GM23338 (cell line): ENCODE results near the gene KCNJ13.

Source experiments
- CREB1 ChIP-seq: fragments of 250-450 bp; sonication (Bioruptor Pico); IDR thresholded peaks from 2 replicates; pipeline ENCODE4 v1.5.0; 2020; ENCODE audit warnings: low read depth, mild to moderate bottlenecking, moderate library complexity
- CTCF ChIP-seq, 2 experiments: fragments of 200-600 bp in 1 of 2; sonication (generic) in 1 of 2; conservative IDR thresholded peaks; 2 replicates each; pipeline versions ENCODE4 v1.5.1 to v1.6.1; 2016 to 2017; ENCODE audit warnings: antibody characterized with exemption in 2 of 2, low read depth in 2 of 2, mild to moderate bottlenecking in 2 of 2, moderate library complexity in 1 of 2
- ETS1 ChIP-seq: IDR thresholded peaks from 2 replicates; pipeline ENCODE4 v1.6.1; 2016; ENCODE audit warnings: antibody characterized with exemption
- EZH2 ChIP-seq: fragments of 200-600 bp; sonication (generic); IDR thresholded peaks from one replicate; pipeline ENCODE4 v1.8.0; 2017; ENCODE audit warnings: antibody characterized with exemption, mild to moderate bottlenecking, low read depth; ENCODE audit not compliant: unreplicated experiment
- EZH2phosphoT487 ChIP-seq: fragments of 200-600 bp; sonication (generic); IDR thresholded peaks from one replicate; pipeline ENCODE4 v1.8.1; 2018; ENCODE audit warnings: antibody characterized with exemption; ENCODE audit not compliant: unreplicated experiment
- JUNB ChIP-seq: IDR thresholded peaks from one replicate; pipeline ENCODE4 v1.6.1; 2016; ENCODE audit warnings: antibody characterized with exemption; ENCODE audit not compliant: unreplicated experiment
- NANOG ChIP-seq: IDR thresholded peaks from 2 replicates; pipeline ENCODE4 v1.6.1; 2016; ENCODE audit warnings: antibody characterized with exemption, borderline replicate concordance
- POLR2AphosphoS5 ChIP-seq: IDR thresholded peaks from 2 replicates; pipeline ENCODE4 v1.6.1; 2016; ENCODE audit warnings: antibody characterized with exemption, low read depth
- REST ChIP-seq: IDR thresholded peaks from one replicate; pipeline ENCODE4 v1.6.1; 2018; ENCODE audit warnings: antibody characterized with exemption; ENCODE audit not compliant: unreplicated experiment
- STAT1 ChIP-seq: IDR thresholded peaks from one replicate; pipeline ENCODE4 v1.6.1; 2016; ENCODE audit warnings: antibody characterized with exemption; ENCODE audit not compliant: unreplicated experiment
- ZNF114 ChIP-seq: fragments of 250-450 bp; sonication (Bioruptor Pico); IDR thresholded peaks from 2 replicates; pipeline ENCODE4 v1.5.0; 2020; ENCODE audit warnings: mild to moderate bottlenecking, moderate library complexity

- TF ChIP-seq CTCF (conservative IDR thresholded peaks at IDR 0.05; ENCODE audit: low read depth in 2 of 2) (no peak), REST (no peak), EZH2 (no peak), ETS1 (no peak), JUNB (no peak), POLR2AphosphoS5 (no peak), CREB1 (CRISPR knock-in tag) (no peak), EZH2phosphoT487 (no peak), ZNF114 (CRISPR knock-in tag) (no peak), STAT1 (no peak), NANOG (no peak)
Observed at GRCh38 chr2:232757905-232758304, 18.5 kb downstream of the KCNJ13 start.
